Chondrocyte (in vitro differentiated cells): ENCODE measurements around the gene LEMD3. TPM values are rescaled to one million over a fixed set of nuclear protein-coding genes. Genes with fewer than 3 reads are reported as not detected.
"Not testable (repeated sequence)": the region's sequence is repeated elsewhere in the genome, so short reads cannot be mapped to it uniquely, and the experiment has no call there.

Experiments used
- DNase-seq: peaks from one replicate; pipeline ENCODE4 v3.0.0; 2021; ENCODE audit warnings: mixed read lengths, low spot score
- H3K27ac Mint-ChIP-seq: one replicate; pipeline ENCODE4 v1.8.0; 2021; ENCODE audit warnings: mild to moderate bottlenecking, moderate library complexity, mixed read lengths; ENCODE audit not compliant: unreplicated experiment
- H3K27me3 Mint-ChIP-seq: 2 replicates; pipeline ENCODE4 v1.8.0; 2021; ENCODE audit warnings: low read depth, mixed read lengths
- H3K36me3 Mint-ChIP-seq: 2 replicates; pipeline ENCODE4 v1.8.0; 2021; ENCODE audit warnings: low read depth, mixed read lengths
- H3K4me1 Mint-ChIP-seq: 2 replicates; pipeline ENCODE4 v1.8.0; 2021; ENCODE audit warnings: low read depth, mild to moderate bottlenecking, mixed read lengths
- H3K4me3 Mint-ChIP-seq: one replicate; pipeline ENCODE4 v1.8.0; 2021; ENCODE audit warnings: mild to moderate bottlenecking, moderate library complexity, mixed read lengths; ENCODE audit not compliant: unreplicated experiment
- H3K9me3 Mint-ChIP-seq: 2 replicates; pipeline ENCODE4 v1.8.0; 2021; ENCODE audit warnings: low read depth, mixed read lengths
- total RNA-seq: library from RNA; stranded (reverse); gene quantifications from 3 replicates; pipeline ENCODE4 v1.2.1, GENCODE V29; 2021
- TF ChIP-seq, protein P1 (sequence below): fragments of 200-600 bp; sonication (generic); IDR thresholded peaks from 2 replicates; pipeline ENCODE4 v1.5.0; 2021; ENCODE audit warnings: antibody characterized with exemption, mild to moderate bottlenecking, moderate library complexity

The LEMD3 gene
- total RNA-seq, 1 donor from 2014 or later: 21.8 TPM

DNA sequence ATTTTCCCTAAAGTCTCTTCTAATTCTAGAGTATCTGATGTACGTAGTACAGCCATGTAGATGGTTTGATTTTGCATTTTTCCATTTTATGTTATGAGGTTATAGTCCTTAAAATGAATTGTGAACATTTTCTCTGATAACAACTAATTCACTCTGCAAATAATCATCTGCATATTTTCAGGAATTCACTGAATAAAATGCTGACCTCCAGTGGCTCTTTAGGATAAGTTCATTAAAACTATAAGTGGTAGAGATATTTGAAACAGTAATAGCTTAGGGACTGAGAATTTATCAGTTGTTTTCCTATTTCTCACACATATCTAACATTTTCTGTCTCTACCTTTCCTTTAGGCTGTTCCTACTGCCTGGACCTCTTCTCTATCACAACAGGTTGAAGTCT is 113.5 kb downstream of the LEMD3 start:
- Mint-ChIP-seq H3K27me3 (no peaks in the 10 kb centered on the region), H3K36me3 (no peaks in the 10 kb centered on the region), H3K9me3 (no peaks in the 10 kb centered on the region), H3K27ac (peak overlapping the region; percentile 28), H3K4me1 (peaks cover 19% of the 10 kb centered on the region), H3K4me3 (no peak overlapping the region)
- TF ChIP-seq, protein P1, sequence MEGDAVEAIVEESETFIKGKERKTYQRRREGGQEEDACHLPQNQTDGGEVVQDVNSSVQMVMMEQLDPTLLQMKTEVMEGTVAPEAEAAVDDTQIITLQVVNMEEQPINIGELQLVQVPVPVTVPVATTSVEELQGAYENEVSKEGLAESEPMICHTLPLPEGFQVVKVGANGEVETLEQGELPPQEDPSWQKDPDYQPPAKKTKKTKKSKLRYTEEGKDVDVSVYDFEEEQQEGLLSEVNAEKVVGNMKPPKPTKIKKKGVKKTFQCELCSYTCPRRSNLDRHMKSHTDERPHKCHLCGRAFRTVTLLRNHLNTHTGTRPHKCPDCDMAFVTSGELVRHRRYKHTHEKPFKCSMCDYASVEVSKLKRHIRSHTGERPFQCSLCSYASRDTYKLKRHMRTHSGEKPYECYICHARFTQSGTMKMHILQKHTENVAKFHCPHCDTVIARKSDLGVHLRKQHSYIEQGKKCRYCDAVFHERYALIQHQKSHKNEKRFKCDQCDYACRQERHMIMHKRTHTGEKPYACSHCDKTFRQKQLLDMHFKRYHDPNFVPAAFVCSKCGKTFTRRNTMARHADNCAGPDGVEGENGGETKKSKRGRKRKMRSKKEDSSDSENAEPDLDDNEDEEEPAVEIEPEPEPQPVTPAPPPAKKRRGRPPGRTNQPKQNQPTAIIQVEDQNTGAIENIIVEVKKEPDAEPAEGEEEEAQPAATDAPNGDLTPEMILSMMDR: peak; percentile 56
- no peak for DNase-seq

DNA sequence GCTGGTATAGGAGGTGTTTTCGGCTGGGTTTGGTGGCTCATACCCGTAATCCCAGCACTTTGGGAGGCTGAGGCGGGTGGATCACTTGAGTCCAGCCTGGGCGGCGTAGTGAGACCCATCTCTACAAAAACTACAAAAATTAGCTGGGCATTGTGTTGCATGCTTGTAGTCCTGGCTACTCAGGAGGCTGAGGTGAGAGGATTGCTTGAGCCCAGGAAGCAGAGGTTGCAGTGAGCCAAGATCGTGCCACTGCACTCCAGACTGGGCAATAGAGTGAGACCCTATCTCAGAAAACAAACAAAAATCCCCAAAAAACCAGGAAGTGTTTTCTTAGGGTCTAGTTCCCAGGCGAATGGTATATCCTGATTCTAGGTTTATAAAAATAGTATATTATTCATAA is 116.1 kb downstream of the LEMD3 start:
- H3K27me3 Mint-ChIP-seq, H3K9me3 Mint-ChIP-seq, DNase-seq, H3K36me3 Mint-ChIP-seq, H3K4me3 Mint-ChIP-seq, H3K27ac Mint-ChIP-seq: not testable (repeated sequence)
- H3K4me1 Mint-ChIP-seq: peaks cover 19% of the 10 kb centered on the region

DNA sequence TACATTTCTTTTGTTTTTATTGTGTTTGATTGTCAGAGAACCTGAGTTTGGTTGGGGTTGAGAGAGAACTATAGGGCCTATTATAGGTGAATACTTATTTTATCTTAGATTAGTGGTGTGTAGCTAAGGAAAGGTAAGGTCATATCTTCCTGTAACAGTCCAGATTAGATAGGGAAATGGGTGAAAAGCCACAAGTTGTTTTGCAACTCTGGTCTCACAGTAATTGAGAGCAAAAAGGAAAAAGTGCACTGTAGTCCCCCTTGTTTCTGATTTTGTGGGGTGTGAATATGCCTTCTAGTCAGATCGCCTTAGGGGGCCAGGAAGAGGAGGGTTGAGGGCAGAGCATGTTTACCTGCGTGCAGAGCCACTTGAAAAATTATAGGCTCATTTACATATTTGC is 118.0 kb downstream of the LEMD3 start:
- Mint-ChIP-seq H3K27me3 (no peaks in the 10 kb centered on the region), H3K4me3 (no peak overlapping the region), H3K9me3 (no peaks in the 10 kb centered on the region), H3K36me3 (no peaks in the 10 kb centered on the region), H3K27ac (peak overlapping the region; percentile 4), H3K4me1 (peaks cover 24% of the 10 kb centered on the region)
- TF ChIP-seq, protein P1: no peak
- no peak for DNase-seq

DNA sequence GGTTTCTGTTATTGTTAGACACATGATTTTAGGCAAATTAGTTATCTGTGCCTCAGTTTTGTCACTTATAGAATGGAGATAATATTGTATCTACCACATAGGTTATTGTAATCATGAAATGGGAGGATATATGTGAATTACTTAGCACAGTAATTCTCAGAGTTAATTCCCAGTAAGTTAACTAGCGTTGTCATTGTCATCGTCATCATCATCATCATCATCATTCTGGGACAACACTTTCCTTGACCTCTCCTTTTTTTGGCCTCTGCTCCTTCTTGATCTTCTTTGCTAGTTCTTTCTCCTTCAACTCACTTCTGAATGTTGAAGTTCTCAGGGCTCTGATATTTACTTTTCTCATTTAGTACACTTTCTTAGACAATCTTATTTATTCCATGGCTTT is 122.9 kb downstream of the LEMD3 start:
- H3K36me3 Mint-ChIP-seq: peaks cover 3% of the 10 kb centered on the region
- peaks cover 30% of the 10 kb centered on the region for H3K4me1 Mint-ChIP-seq
- no peak for DNase-seq
- H3K9me3 Mint-ChIP-seq: peaks cover 5% of the 10 kb centered on the region
- H3K4me3 Mint-ChIP-seq: no peak overlapping the region
- H3K27ac Mint-ChIP-seq: no peak overlapping the region
- TF ChIP-seq, protein P1: no peak
- no peaks in the 10 kb centered on the region for H3K27me3 Mint-ChIP-seq

DNA sequence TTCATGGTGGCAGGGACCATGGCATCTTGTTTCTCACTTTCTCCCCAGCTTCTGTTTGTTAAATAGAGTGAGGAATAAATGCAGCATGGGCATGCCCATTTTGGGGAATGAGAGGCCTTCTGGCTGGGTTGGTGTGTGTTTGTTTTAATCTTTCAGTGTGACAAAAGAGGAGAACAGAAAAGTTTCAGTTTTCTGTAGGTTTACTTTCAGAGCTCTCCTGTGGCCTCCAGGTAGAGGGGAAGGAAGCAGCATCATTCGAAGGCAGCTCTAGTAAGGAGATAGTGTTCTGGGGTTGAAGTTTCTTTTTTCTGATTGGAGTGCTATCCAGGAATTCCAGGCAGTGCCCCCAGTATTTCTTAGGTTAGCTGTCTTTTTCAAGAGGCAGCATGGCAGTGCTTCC is 124.4 kb downstream of the LEMD3 start:
- H3K4me3 Mint-ChIP-seq: no peak overlapping the region
- H3K27ac Mint-ChIP-seq: no peak overlapping the region
- H3K9me3 Mint-ChIP-seq: peaks cover 5% of the 10 kb centered on the region
- peaks cover 3% of the 10 kb centered on the region for H3K36me3 Mint-ChIP-seq
- no peaks in the 10 kb centered on the region for H3K27me3 Mint-ChIP-seq
- H3K4me1 Mint-ChIP-seq: peaks cover 27% of the 10 kb centered on the region
- DNase-seq: no peak
- TF ChIP-seq, protein P1: no peak

DNA sequence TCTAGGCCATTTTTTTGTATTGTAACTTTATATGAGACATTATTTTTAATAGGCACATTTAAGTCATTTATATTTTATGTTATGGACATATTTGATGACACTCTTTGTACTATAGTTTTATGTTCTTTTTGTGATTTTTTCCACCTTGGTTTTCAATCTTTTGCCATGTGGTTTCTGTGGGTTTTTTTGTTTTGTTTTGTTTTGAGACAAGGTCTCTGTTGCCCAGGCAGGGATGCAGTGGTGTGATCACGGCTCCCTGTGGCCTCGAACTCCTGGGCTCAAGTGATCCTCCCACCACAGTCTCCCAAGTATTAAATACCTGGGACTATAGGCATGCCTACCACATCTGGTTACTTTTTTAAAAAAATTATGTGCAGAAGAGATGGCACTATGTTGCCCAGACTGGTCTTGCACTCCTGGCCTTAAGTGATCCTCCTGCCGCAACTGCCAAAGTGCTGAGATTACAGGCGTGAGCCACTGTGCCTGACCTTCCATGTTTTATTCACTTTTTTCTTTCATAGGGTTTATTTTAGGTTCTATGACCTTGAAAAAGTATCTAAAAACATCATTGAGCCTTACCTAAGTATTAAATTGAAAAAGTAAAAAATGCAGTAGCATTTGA is 125.4 kb downstream of the LEMD3 start:
- peaks cover 35% of the 10 kb centered on the region for H3K4me1 Mint-ChIP-seq
- no peaks in the 10 kb centered on the region for H3K27me3 Mint-ChIP-seq
- DNase-seq: no peak
- TF ChIP-seq, protein P1: no peak
- H3K27ac Mint-ChIP-seq: no peak overlapping the region
- no peak overlapping the region for H3K4me3 Mint-ChIP-seq
- H3K9me3 Mint-ChIP-seq: peaks cover 5% of the 10 kb centered on the region
- peaks cover 3% of the 10 kb centered on the region for H3K36me3 Mint-ChIP-seq
